Psoas muscle (tissue), 8 donors: Measurements from ENCODE around the gene KIAA1217. TPM values are rescaled to one million over a fixed set of nuclear protein-coding genes. Genes with fewer than 3 reads are reported as not detected.

ENCODE experiments used
- ATAC-seq, 4 donors: fragments of 200-7000 bp; cut with Tn5 transposase; one replicate each; pipeline ENCODE4 v1.9.1; 2020; ENCODE audit warnings: moderate library complexity in 3 of 4, mild to moderate bottlenecking in 2 of 4
- DNase-seq, 2 donors: peaks; one replicate each; pipeline ENCODE4 v3.0.0-alpha.2; 2020
- H3K27ac ChIP-seq: fragments of 200-600 bp; one replicate; pipeline ENCODE4 v1.8.0; 2022
- H3K27me3 ChIP-seq, 3 donors: fragments of 200-600 bp in 1 of 3; one replicate each; pipeline versions ENCODE4 v1.6.1 to v1.8.0; 2013 to 2022; ENCODE audit warnings: low read length in 2 of 3, mild to moderate bottlenecking in 2 of 3, moderate library complexity in 1 of 3; ENCODE audit not compliant: insufficient read depth in 3 of 3
- H3K36me3 ChIP-seq, 2 donors: fragments of 200-600 bp in 1 of 2; one replicate each; pipeline versions ENCODE4 v1.6.1 to v1.8.0; 2013 to 2022; ENCODE audit warnings: low read depth in 1 of 2, mild to moderate bottlenecking in 1 of 2, moderate library complexity in 1 of 2; ENCODE audit not compliant: insufficient read depth in 1 of 2
- H3K4me1 ChIP-seq: fragments of 200-600 bp; one replicate; pipeline ENCODE4 v1.8.0; 2022
- H3K4me3 ChIP-seq: fragments of 200-600 bp; one replicate; pipeline ENCODE4 v1.8.0; 2022; ENCODE audit warnings: mild to moderate bottlenecking
- H3K9me3 ChIP-seq: fragments of 200-600 bp; one replicate; pipeline ENCODE4 v1.8.0; 2022
- WGBS, 3 donors: extraction: QIAGEN DNeasy Blood & Tissue Kit; methylation state at CpG; one replicate each; pipeline versions ENCODE4 v1.1.6 to v1.1.7; 2013; 5-methylcytosine and 5-hydroxymethylcytosine counted together
- intact Hi-C, 2 donors: fragments of 100-400 bp; cut with DNase I; formaldehyde crosslinking; loops; one replicate each; pipeline versions ENCODE4 v1.11.0 to v1.14.2; 2022
- polyA plus RNA-seq, 3 donors: library from polyadenylated mRNA; stranded (reverse); fragments of 200-250 nt; gene quantifications; one replicate each; pipeline ENCODE4 v1.2.3, GENCODE V29; 2013
- total RNA-seq, 4 donors: library from RNA; stranded (reverse); fragmentation: NEBNext Ultra II Directional in 2 of 4; extraction: Animal tissue kit (Norgen Biotek cat#: 25700) in 2 of 4; gene quantifications; one replicate each; pipeline versions ENCODE4 v1.2.1 to v1.2.4, GENCODE V29; 2021 to 2023
- TF ChIP-seq, protein P1 (sequence below): fragments of 200-600 bp; IDR thresholded peaks from one replicate; pipeline ENCODE4 v1.8.0; 2022; ENCODE audit warnings: antibody characterized with exemption
- donor health status: healthy with polysubstance abuse.
- donor health status: DM: no; HTN: no; CAD: no; lungs with moderate emphysema.
- donor health status: Bipolar disorder and iron deficiency.
- donor health status: healthy.
- donor health status: DM: yes; HTN: yes; CAD: no.
- donor health status: DM: no; HTN: no; CAD: no.
- donor health status: DM: no; HTN: no; CAD: no.
- donor health status: DM: yes; HTN: yes; CAD: no.

The KIAA1217 gene
- total and polyA plus RNA-seq, 7 donors, result 8.9 to 169 (median 65.9) TPM

DNA sequence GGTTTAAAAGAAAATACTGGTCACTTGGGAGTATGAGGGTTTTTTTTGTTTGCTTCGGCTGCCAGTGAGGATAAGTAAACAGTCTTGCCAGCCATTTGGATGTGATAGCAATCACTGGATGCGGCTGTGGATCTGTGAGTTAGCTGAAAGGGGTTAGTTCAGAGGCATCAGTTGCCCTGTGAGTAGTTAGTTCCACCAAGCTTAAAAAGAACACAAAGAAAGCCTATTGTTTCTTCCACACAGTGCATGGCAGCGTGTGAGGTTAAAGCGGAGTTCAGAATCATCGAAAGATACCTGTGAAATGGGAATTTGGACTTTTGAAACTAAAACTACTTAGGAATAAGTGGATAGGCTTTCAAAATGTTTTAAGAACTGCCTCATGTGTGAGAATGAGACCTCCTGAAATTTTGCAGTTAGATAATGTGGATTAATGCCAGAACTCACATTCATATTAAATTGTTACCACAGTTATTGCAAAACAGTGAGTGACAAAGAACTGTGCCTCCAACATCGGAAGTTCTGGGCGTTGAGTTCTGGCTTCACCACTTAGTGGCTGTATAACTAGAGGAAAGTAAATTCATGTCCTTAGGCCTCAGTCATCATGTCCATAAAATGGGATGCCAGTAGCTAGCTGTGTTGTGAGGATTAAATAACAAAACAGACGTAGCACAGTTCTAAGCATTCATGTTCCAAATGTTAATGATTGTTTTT is 31.3 kb downstream of the KIAA1217 start:
- DNase-seq (no peak), ATAC-seq (peak; percentile 14 to 62 (median 56))
- Histone ChIP-seq H3K4me3 (no peak overlapping the region), H3K27me3 (no peaks in the 10 kb centered on the region), H3K9me3 (no peaks in the 10 kb centered on the region), H3K36me3 (no peaks in the 10 kb centered on the region), H3K27ac (peak overlapping the region; percentile 69), H3K4me1 (peaks cover 67% of the 10 kb centered on the region)
- intact Hi-C loops, result loop anchor here in 1 of 2 donors (5.0 kb wide), 1 partner anchor 122 kb away; no protein-coding TSS in a partner anchor
- TF ChIP-seq, protein P1, sequence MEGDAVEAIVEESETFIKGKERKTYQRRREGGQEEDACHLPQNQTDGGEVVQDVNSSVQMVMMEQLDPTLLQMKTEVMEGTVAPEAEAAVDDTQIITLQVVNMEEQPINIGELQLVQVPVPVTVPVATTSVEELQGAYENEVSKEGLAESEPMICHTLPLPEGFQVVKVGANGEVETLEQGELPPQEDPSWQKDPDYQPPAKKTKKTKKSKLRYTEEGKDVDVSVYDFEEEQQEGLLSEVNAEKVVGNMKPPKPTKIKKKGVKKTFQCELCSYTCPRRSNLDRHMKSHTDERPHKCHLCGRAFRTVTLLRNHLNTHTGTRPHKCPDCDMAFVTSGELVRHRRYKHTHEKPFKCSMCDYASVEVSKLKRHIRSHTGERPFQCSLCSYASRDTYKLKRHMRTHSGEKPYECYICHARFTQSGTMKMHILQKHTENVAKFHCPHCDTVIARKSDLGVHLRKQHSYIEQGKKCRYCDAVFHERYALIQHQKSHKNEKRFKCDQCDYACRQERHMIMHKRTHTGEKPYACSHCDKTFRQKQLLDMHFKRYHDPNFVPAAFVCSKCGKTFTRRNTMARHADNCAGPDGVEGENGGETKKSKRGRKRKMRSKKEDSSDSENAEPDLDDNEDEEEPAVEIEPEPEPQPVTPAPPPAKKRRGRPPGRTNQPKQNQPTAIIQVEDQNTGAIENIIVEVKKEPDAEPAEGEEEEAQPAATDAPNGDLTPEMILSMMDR, result no peak
- 44 to 73% (median 53%) methylated on average over 8 of the region's 8 CpGs for WGBS, 3 donors

DNA sequence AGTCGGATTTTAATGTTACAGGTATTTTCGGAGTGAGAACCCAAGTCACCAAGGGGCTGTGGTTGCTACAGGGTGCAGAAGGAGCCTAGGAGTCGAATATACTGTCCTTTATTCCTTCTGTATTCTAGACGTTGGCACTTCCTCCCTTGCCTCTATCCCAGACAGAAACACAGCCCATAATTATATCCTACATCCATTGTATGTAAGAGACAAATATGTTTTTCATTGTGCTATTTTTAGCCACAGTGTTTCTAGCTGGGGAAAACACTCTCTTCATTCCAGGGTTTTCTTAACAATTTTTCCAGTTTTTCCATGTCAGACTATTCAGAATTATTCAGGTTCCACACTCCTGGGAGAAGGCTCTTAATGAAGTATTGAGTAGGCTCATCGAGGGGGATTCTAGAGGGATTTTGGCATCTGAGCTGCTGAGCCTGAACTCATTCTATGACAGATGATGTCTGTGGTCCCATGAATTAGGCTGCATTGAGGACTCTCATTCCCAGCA is 32.6 kb downstream of the KIAA1217 start:
- no peaks in the 10 kb centered on the region for H3K27me3 ChIP-seq
- ATAC-seq (no peak), DNase-seq (no peak)
- TF ChIP-seq, protein P1, result no peak
- H3K27ac ChIP-seq, result peak overlapping the region; percentile 69
- 48 to 58% (median 51%) methylated on average over 5 of the region's 5 CpGs for WGBS, 3 donors
- H3K4me3 ChIP-seq, result no peak overlapping the region
- no peaks in the 10 kb centered on the region for H3K36me3 ChIP-seq
- no peaks in the 10 kb centered on the region for H3K9me3 ChIP-seq
- intact Hi-C loops, result loop anchor here in 1 of 2 donors (5.0 kb wide), 1 partner anchor 121 kb away; no protein-coding TSS in a partner anchor
- peaks cover 70% of the 10 kb centered on the region for H3K4me1 ChIP-seq

DNA sequence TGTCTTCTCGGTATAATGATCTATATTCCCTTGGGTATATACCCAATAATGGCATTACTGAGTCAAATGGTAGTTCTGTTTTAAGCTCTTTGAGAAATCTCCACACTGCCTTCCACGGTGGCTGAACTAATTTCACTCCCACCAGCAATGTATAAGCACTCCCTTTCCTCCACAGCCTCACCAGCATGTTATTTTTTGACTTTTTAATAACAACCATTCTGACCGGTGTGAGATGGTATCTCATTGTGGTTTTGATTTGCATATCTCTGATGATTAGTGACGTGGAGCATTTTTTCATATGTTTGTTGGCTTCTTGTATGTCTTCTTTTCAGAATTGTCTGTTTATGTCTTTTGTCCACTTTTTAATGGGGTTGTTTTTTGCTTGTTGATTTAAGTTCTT is 33.6 kb downstream of the KIAA1217 start:
- Histone ChIP-seq H3K27me3 (no peaks in the 10 kb centered on the region), H3K4me1 (peaks cover 62% of the 10 kb centered on the region), H3K9me3 (no peaks in the 10 kb centered on the region), H3K4me3 (no peak overlapping the region), H3K27ac (no peak overlapping the region), H3K36me3 (no peaks in the 10 kb centered on the region)
- TF ChIP-seq, protein P1, result no peak
- intact Hi-C loops, result loop anchor here in 1 of 2 donors (5.0 kb wide), 1 partner anchor 120 kb away; no protein-coding TSS in a partner anchor
- DNase-seq, result no peak
- no peak for ATAC-seq
- WGBS, 3 donors, result 84 to 93% (median 90%) methylated on average over 4 of the region's 4 CpGs

DNA sequence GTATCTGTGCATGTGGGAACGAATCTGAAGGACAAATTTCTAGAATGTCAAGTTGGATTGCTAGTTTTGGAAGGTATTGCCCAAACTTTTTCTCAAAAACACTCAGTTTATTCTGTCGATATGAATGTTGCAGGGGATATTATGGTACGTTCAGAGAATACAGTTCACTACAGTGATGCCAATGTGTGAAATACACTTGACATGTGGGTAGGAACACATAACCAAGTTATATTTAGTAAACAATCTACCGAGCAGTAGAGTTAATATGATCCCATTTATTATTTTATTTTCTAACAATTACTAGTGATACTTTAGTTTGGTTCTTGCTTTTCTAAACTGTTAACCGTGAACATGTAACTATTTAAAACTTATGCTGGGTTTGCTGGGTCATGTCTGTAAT is 37.4 kb downstream of the KIAA1217 start:
- no peak overlapping the region for H3K4me3 ChIP-seq
- H3K27ac ChIP-seq, result peak overlapping the region; percentile 69
- TF ChIP-seq, protein P1, result no peak
- ATAC-seq, result peak in 3 of 4 donors; percentile 50 to 62 (median 51)
- H3K4me1 ChIP-seq, result peaks cover 47% of the 10 kb centered on the region
- no peak for DNase-seq
- no peaks in the 10 kb centered on the region for H3K36me3 ChIP-seq
- H3K9me3 ChIP-seq, result no peaks in the 10 kb centered on the region
- H3K27me3 ChIP-seq, result no peaks in the 10 kb centered on the region
- intact Hi-C loops, result no loop called here
- WGBS, 3 donors, result 27 to 38% (median 28%) methylated on average over 5 of the region's 5 CpGs
